ENCODE results near the gene SERPINA6.
"Not testable (repeated sequence)": the region's sequence is repeated elsewhere in the genome, so short reads cannot be mapped to it uniquely, and the experiment has no call there.

The SERPINA6 gene

DNA sequence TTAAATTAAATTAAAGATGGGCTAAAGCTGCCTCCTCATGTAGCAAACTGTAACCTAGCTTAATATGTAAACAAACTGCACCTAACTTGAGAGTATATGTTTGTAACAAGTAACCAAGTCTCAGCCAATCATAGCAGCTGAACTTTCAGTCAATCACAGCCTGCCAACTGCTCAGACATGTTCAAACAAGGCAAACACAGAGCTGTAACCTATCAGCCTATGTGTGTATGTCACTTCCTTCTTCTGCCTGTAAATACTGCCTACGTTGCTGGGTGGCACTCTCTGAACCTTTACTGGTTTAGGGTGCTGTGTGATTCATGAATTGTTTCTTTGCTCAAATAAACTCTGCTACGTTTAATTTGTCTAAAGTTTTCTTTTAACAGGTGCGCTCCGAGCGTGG lies 2.9 kb downstream of the SERPINA6 start:
- DNase-seq = no peak

GRCh38 chr14:94317259-94317658 lies 5.9 kb downstream of the SERPINA6 start:
- DNase-seq = no peak

DNA sequence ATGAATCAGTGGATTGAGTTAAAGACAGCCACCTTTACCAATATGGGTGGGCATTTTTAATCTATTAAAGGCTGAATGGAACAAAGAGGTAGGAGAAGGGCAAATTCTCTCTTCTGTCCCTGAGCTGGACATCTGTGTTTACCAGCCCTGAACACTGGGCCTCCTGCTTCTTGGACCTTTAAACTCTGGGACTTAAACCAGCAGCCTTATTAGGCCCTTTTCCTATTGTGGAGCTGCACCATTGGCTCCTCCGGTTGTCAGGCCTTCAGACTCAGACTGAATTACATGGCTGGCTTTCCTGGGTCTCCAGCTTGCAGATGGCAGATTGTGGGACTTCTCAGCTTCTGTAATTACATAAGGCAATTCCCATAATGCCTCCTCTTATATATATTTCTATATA lies 6.4 kb downstream of the SERPINA6 start:
- DNase-seq = no peak

- DNase-seq = no peak
Measured at GRCh38 chr14:94314890-94315289, 8.2 kb downstream of the SERPINA6 start.

- no peak for DNase-seq
Measured at GRCh38 chr14:94313991-94314655, 9.0 kb downstream of the SERPINA6 start.

DNA sequence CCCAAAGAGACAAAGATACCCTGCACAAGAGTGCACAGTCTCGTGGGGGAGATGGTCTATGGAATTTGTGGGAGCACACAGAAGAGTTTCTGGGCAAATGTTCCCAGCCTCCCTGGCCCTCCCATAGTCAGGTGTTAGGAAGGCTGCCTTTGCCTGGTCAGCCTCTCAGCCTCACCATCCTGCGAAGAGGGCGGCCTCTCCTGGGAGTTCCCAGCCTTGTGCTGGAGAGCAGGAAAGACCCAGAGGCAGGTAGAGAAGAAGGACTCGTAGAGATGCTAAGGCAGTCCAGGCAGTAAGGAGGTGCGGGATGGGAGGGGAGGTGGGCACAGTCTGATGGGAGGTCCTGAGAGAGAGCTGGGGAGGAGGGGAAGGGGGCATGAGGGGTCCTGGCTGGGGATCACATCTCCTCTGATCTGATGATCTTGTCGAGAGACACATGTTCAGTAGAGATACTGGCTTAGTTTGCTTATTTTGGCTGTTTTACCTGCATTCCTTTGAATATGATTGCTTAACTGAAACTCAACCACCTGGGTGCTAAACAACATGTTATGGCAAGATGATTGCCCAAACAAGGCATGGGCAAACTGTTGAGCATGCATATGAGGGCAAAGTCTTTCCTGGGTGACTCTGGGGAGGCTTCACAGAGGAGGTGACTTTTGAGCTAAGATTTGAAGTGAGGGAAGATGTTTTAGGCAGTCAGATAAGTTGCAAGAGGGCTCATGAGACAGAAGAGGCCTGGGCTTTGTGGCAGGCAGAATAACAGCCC lies 10.5 kb downstream of the SERPINA6 start:
- DNase-seq = no peak

- DNase-seq = no peak
Measured at GRCh38 chr14:94310248-94310647, 12.9 kb downstream of the SERPINA6 start.

GRCh38 chr14:94309721-94310120 lies 13.4 kb downstream of the SERPINA6 start:
- DNase-seq = no peak

DNA sequence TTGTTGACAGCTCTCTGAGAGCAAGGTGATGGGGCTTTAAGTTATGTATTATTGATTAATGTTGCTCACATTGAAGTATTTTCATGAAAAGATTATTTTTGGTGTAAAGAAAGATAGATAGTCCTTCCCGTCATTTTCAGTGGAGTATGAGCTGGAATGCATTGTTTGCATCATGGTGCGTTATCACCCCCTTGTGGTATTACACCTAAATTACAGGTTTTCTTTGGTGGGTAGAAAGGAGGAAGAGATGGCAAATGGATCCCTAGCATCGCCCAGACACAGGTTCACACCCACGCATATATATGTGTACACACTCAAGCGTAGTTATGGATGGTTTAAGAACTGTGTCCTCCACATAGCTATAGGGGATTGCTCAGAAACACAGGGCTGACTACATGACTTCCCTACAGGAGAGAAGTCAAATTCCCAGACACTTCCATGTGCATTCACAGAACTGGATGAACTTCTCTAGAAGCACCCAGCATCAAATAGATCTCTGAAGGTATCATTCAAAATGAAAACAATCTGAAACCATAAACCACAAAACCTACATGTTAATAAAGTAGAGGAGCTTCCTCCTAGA lies 15.6 kb downstream of the SERPINA6 start:
- no peak for DNase-seq

DNA sequence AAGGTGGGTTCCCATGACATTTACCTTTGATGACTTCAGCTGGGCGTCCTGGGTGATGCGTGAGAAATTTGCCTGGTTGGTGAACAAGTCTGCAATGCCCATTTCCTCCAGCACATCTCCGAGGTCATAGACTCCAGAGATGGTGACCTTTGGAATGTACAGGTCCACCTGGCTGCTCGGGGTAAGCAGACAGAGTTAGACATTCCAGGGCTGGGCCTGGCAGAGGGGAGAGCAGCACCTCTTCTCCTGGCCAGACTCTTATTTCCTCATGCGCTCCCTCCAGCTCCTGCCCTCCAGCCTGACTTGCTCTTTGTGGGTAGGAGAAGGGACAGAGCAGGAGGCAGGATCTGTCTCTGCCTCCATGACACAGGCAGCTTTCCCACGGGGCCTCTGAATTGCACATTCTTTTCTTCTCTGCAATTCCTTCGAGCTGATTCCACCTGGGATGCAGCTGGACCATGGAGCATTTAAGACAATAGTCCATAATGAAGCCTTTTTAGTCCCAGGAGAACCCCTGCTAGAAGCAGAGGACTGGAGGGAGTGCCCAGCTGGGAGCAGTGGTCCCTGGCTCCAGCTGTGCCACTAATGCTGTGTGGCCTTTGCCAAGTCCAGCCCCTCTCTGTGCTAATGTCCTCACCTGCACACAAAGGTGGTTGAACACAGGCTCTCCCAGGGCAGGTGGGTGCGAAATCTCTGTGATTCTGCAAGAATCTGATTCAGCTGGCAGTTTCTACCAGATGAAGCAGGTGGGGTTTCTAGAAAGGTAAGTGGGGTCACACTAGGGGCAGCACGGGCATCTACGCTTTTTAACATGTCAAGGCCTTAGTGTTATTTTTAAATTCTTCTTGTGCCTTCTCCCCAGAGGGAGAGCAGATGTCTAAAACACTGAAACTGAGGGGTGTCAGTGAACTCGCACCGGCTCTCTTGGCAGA lies 16.8 kb downstream of the SERPINA6 start:
- no peak for DNase-seq

- no peak for DNase-seq
Measured at GRCh38 chr14:94305620-94306019, 17.5 kb downstream of the SERPINA6 start.

GRCh38 chr14:94304243-94304642 lies 18.9 kb downstream of the SERPINA6 start:
- DNase-seq = no peak

DNA sequence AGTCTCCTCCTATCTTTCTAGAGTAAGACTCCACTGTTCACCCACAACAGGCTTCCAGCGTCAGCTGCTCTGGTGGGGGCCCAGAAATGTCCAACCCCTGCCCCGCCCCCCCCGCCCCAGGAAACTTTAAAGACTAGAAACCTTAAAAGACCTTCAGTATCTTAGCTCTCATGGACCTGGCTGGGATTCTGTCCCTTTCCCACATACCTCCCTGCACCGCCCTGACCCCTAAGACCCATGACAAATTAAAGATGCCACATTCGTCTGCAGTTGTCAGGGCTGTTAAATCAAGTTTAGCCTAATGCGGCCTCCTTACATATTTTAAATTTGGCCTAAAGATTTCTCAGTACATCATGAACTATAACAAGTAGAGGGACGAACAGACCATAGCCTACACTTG lies 20.0 kb downstream of the SERPINA6 start:
- DNase-seq = no peak

GRCh38 chr14:94298130-94298529 lies 25.0 kb downstream of the SERPINA6 start:
- no peak for DNase-seq

DNA sequence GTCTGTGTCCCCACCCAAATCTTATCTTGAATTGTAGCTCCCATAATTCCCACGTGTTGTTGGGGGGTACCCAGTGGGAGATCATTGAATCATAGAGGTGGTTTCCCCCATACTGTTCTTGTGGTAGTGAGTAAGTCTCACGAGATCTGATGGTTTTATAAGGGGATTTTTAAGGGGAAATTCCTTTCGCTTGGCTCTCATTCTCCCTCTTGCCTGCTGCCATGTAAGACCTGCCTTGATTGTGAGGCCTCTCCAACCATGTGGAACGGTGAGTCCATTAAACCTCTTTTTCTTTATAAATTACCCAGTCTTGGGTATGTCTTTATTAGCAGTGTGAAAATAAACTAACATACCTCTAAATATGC lies 27.0 kb downstream of the SERPINA6 start:
- not testable (repeated sequence) for DNase-seq

GRCh38 chr14:94295360-94296180 lies 27.6 kb downstream of the SERPINA6 start:
- DNase-seq = no peak

DNA sequence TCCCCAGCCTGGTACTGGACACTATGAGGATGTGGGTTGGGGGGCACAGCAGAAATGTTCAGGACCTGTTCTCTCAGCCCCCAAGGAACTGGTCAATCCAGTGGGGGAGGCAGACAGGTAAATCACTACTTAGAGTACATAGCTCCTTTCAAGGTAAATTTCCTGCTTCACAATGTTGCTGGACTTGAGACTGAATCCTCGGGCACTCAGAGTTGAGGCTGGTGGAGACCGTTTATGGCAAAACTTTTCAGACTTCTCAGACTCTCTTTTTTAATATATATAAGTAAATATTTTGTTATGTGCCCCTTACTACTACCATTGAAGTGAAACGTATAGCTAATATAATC lies 29.6 kb downstream of the SERPINA6 start:
- DNase-seq = no peak

- no peak for DNase-seq
Measured at GRCh38 chr14:94292872-94293577, 30.1 kb downstream of the SERPINA6 start, which contains the start of gene SERPINA10. Gene SERPINA10 (minus strand): TSS chr14:94293268. CDS start chr14:94290593, 2,675 bp downstream.

DNA sequence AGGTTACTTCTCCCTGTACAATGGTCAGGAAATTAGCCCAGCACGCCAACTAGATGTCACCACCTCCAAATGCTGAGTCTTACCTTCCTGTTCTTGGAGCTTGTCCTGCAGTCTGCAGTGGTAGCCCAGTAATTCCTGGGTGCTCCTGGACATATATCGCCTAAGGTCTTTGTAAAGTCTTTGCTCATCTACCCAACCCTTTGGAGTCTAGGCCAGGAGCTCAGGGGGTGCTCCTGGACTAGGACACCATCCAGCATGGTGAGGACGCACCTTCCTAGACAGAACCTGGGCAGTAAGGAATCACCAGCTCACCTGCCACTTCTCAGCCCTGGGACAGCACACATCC lies 30.6 kb downstream of the SERPINA6 start:
- DNase-seq = no peak

GRCh38 chr14:94291906-94292525 lies 31.1 kb downstream of the SERPINA6 start:
- no peak for DNase-seq

Measured in NCI-H2029 (cell line).